CD4-positive, alpha-beta T cell (primary cell): ENCODE results near the gene GALNT2. TPM values are rescaled to one million over a fixed set of nuclear protein-coding genes. Genes with fewer than 3 reads are reported as not detected.

ENCODE experiments used
- ATAC-seq: fragments of 200-7000 bp; cut with Tn5 transposase; one replicate; pipeline ENCODE4 v1.10.0; 2022; ENCODE audit warnings: mild to moderate bottlenecking; ENCODE audit not compliant: poor library complexity
- CTCF ChIA-PET: fragments of 350-600 bp; sonication (Branson Sonifier 250); formaldehyde crosslinking; loops from one replicate; lab custom pipeline; 2021; ENCODE audit warnings: antibody characterized with exemption, inconsistent platforms; lab: Charles Lee
- POLR2A ChIA-PET: fragments of 350-600 bp; sonication (Branson Sonifier 250); formaldehyde crosslinking; loops from one replicate; lab custom pipeline; 2021; ENCODE audit warnings: antibody characterized with exemption, inconsistent platforms; lab: Charles Lee
- DNase-seq, 14 experiments: peaks; one replicate each; pipeline ENCODE4 v3.0.0-alpha.2; 2013 to 2020; ENCODE audit warnings: mixed read lengths in 2 of 14
- H3K27ac ChIP-seq, 2 donors: one replicate each; pipeline versions ENCODE4 v1.5.1 to v1.7.0; 2013; ENCODE audit warnings: low read length in 2 of 2, low read depth in 1 of 2, mild to moderate bottlenecking in 1 of 2
- H3K27me3 ChIP-seq, 2 experiments: 1 replicate in 1 of 2; 2 replicates in 1 of 2; pipeline versions ENCODE4 v1.6.1 to v1.7.0; 2013; ENCODE audit warnings: low read length in 2 of 2, control low read depth in 1 of 2, mild to moderate bottlenecking in 1 of 2, moderate library complexity in 1 of 2; ENCODE audit not compliant: insufficient read depth in 2 of 2, control insufficient read depth in 1 of 2
- H3K36me3 ChIP-seq: one replicate; pipeline ENCODE4 v1.6.1; 2013; ENCODE audit warnings: low read length, control low read depth; ENCODE audit not compliant: insufficient read depth
- H3K4me1 ChIP-seq: one replicate; pipeline ENCODE4 v1.6.1; 2013; ENCODE audit warnings: low read length, control low read depth; ENCODE audit not compliant: insufficient read depth
- H3K4me3 ChIP-seq: one replicate; pipeline ENCODE4 v1.5.1; 2013; ENCODE audit warnings: mild to moderate bottlenecking, low read length, moderate library complexity
- H3K9me3 ChIP-seq, 2 experiments: 1 replicate in 1 of 2; 2 replicates in 1 of 2; pipeline versions ENCODE4 v1.6.1 to v1.7.0; 2013; ENCODE audit warnings: low read length in 2 of 2, mild to moderate bottlenecking in 2 of 2, control low read depth in 1 of 2, moderate library complexity in 1 of 2; ENCODE audit not compliant: control insufficient read depth in 1 of 2, insufficient read depth in 1 of 2
- H3K27ac Mint-ChIP-seq: one replicate; pipeline ENCODE4 v1.8.0; 2020; ENCODE audit warnings: mixed read lengths
- H3K27me3 Mint-ChIP-seq: one replicate; pipeline ENCODE4 v1.8.0; 2021; ENCODE audit warnings: mixed read lengths
- H3K36me3 Mint-ChIP-seq: one replicate; pipeline ENCODE4 v1.8.0; 2021; ENCODE audit warnings: low read depth, mixed read lengths
- H3K4me1 Mint-ChIP-seq: one replicate; pipeline ENCODE4 v1.8.0; 2021; ENCODE audit warnings: low read depth, mixed read lengths
- H3K4me3 Mint-ChIP-seq: one replicate; pipeline ENCODE4 v1.8.0; 2020; ENCODE audit warnings: mild to moderate bottlenecking, mixed read lengths
- H3K9me3 Mint-ChIP-seq: one replicate; pipeline ENCODE4 v1.8.0; 2020; ENCODE audit warnings: mixed read lengths
- intact Hi-C, 2 experiments: fragments of 100-400 bp; cut with DNase I in 1 of 2; cut with micrococcal nuclease in 1 of 2; formaldehyde crosslinking; loops; one replicate each; pipeline versions ENCODE4 v1.15.1 to v1.9.0; 2023 to 2025; cut with DNase I, micrococcal nuclease
- total RNA-seq, 174 experiments: library from RNA in 2 of 174; stranded (reverse) in 2 of 174; gene quantifications; one replicate each; pipeline ENCODE4 v1.2.3 and lab custom pipeline; 2021 to 2026
- TF ChIP-seq, protein P1 (sequence below): fragments of 200-600 bp; IDR thresholded peaks from one replicate; pipeline ENCODE4 v1.8.0; 2022; ENCODE audit warnings: antibody characterized with exemption, mild to moderate bottlenecking

GALNT2 gene
- total RNA-seq, 2 experiments from 2014 or later: 11.0 to 11.4 TPM

DNA sequence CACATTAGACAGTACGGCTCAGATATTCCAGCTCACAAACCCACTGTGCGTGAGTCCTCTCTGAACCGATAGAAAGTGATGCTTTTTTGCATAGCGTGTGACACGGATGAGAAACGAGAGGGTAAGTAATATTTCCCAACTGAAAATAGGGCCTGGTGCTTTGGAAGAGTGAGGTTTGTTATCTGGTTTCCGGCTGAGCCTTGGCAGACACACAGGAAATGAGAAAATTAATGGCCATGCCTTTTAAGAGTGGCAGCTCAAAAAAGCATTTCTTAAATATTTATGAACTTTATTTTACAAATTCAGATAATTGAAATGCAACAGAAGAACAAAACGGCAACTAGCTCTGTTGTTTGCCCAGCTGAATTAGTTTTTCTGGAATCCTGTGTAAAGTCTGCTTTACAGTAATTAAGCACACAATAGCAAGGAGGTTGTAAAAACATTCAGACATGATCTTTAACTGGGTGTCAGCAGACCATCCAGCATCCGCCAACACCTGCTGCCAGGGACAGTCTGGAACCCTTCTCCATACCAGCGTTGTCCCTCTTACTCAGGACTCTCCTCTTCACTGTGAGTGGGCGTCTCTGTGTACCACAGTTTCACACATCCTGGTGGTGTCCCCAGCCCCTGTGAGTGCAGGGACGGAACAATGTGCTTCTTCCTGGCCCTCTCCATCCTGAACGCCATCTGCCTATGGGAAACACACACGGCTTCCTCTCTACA is 203.7 kb downstream of the GALNT2 start:
- POLR2A ChIA-PET: no interaction called here
- no peaks in the 10 kb centered on the region for H3K27me3 ChIP-seq
- ATAC-seq: peak; percentile 21
- H3K4me1 ChIP-seq: peaks cover 13% of the 10 kb centered on the region
- peak in 4 of 14 experiments; percentile 8 to 28 (median 13) for DNase-seq
- Mint-ChIP-seq H3K9me3 (no peaks in the 10 kb centered on the region), H3K27ac (peak overlapping the region; percentile 6), H3K4me1 (peaks cover 31% of the 10 kb centered on the region), H3K27me3 (no peaks in the 10 kb centered on the region), H3K4me3 (peak overlapping the region; percentile 22), H3K36me3 (peaks cover 43% of the 10 kb centered on the region)
- H3K27ac ChIP-seq: no peak overlapping the region
- H3K4me3 ChIP-seq: no peak overlapping the region
- H3K36me3 ChIP-seq: peaks cover 15% of the 10 kb centered on the region
- TF ChIP-seq, protein P1, sequence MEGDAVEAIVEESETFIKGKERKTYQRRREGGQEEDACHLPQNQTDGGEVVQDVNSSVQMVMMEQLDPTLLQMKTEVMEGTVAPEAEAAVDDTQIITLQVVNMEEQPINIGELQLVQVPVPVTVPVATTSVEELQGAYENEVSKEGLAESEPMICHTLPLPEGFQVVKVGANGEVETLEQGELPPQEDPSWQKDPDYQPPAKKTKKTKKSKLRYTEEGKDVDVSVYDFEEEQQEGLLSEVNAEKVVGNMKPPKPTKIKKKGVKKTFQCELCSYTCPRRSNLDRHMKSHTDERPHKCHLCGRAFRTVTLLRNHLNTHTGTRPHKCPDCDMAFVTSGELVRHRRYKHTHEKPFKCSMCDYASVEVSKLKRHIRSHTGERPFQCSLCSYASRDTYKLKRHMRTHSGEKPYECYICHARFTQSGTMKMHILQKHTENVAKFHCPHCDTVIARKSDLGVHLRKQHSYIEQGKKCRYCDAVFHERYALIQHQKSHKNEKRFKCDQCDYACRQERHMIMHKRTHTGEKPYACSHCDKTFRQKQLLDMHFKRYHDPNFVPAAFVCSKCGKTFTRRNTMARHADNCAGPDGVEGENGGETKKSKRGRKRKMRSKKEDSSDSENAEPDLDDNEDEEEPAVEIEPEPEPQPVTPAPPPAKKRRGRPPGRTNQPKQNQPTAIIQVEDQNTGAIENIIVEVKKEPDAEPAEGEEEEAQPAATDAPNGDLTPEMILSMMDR: no peak
- H3K9me3 ChIP-seq: no peaks in the 10 kb centered on the region
- CTCF ChIA-PET: interaction anchor here (1.0 kb wide), 1 partner anchor 9 kb away, joined by 3 read pairs; no protein-coding TSS in a partner anchor
- intact Hi-C loops: no loop called here

DNA sequence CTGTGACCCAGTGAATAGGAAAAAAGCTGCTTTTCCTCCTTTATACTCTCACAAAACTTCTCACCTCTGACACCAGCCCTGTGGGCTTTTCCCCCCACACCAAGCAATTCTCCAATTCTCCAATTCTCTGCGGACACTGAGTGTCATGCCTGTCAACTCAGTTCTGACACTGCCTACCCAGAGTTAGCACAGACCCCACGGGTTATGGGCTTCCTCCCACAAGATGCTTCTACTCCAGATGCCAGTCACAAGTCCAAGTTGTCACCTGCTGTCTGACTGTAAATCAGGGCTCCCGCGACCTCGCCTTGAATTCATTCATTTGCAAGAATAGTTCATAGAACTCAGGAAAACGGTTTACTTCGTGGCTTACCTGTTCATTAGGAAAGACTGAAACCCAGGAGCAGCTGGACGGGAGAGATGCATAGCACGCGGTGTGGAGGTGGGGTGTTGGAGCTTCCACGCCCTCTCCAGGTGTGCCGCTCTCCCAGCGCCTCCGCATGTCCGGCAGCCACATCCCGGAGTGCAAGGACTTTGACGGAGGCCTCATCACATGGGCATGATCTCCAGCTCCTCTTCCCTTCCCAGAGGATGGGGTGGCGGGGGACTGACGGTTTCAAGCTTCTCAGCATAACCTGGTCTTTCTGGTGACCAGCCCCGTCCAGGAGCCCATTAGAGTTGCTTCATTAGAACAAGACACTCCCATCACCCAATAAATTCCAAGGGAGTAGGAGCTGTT is 204.4 kb downstream of the GALNT2 start:
- Mint-ChIP-seq H3K4me3 (no peak overlapping the region), H3K36me3 (peaks cover 40% of the 10 kb centered on the region), H3K27ac (peak overlapping the region; percentile 6), H3K27me3 (no peaks in the 10 kb centered on the region), H3K9me3 (no peaks in the 10 kb centered on the region), H3K4me1 (peaks cover 31% of the 10 kb centered on the region)
- DNase-seq (peak in 1 of 14 experiments; percentile 16), ATAC-seq (no peak)
- POLR2A ChIA-PET: no interaction called here
- TF ChIP-seq, protein P1: no peak
- CTCF ChIA-PET: interaction anchor here (1.0 kb wide), 1 partner anchor 10 kb away, joined by 3 read pairs; no protein-coding TSS in a partner anchor
- Histone ChIP-seq H3K27me3 (no peaks in the 10 kb centered on the region), H3K27ac (no peak overlapping the region), H3K4me1 (peaks cover 13% of the 10 kb centered on the region), H3K4me3 (no peak overlapping the region), H3K36me3 (peaks cover 20% of the 10 kb centered on the region), H3K9me3 (no peaks in the 10 kb centered on the region)
- intact Hi-C loops: no loop called here

DNA sequence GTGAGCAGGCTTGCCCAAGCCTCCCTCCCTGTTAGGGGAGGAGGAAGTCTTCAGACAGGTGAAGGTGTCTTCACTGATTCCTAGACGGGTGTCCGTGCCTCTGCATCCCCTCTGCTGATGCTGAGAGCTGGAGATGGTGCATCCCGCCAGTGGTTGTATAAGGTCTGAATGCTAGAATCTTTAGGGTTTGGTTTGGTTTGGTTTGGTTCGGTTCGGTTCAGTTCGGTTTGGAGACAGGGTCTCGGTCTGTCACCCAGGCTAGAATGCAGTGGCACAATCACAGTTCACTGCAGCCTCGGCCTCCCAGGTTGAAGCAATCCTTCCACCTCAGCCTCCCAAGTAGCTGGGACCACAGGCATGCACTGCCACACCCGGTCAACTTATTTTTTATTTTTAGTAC is 205.5 kb downstream of the GALNT2 start:
- CTCF ChIA-PET: no interaction called here
- Histone ChIP-seq H3K36me3 (peaks cover 23% of the 10 kb centered on the region), H3K27me3 (no peaks in the 10 kb centered on the region), H3K27ac (no peak overlapping the region), H3K4me3 (no peak overlapping the region), H3K9me3 (no peaks in the 10 kb centered on the region), H3K4me1 (peaks cover 13% of the 10 kb centered on the region)
- POLR2A ChIA-PET: no interaction called here
- Mint-ChIP-seq H3K27ac (peak overlapping the region; percentile 22), H3K4me1 (peaks cover 39% of the 10 kb centered on the region), H3K9me3 (no peaks in the 10 kb centered on the region), H3K27me3 (no peaks in the 10 kb centered on the region), H3K4me3 (no peak overlapping the region), H3K36me3 (peaks cover 32% of the 10 kb centered on the region)
- intact Hi-C loops: no loop called here
- peak in 1 of 14 experiments; percentile 20 for DNase-seq
- TF ChIP-seq, protein P1: no peak
- ATAC-seq: no peak
